Putamen (tissue), 1 donor: ENCODE measurements around the gene PCSK7.

Experiments
- DNase-seq: peaks from one replicate; pipeline ENCODE4 v3.0.0-alpha.2; 2016; ENCODE audit warnings: low spot score

PCSK7 gene

DNA sequence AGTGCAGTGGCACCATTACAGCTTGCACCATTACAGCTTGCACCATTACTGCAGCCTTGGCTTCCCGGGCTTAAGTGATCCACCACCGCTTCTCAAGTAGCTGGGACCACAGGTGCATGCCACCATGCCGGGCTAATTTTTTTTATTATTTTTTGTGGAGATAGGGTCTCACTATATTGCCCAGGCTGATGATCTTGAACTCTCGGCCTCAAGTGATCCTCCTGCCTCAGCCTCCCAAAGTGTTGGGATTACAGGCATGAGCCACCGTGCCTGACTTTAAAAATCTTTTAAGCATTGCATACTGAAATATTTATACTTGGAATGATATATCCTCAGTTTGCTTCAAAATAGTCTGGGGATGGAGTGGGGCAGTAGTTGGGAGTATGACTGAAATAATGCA is 77.4 kb downstream of the PCSK7 start:
- DNase-seq = no peak
